Endodermal cell (in vitro differentiated cells): ENCODE results near the gene CAMKMT. TPM values are rescaled to one million over a fixed set of nuclear protein-coding genes. Genes with fewer than 3 reads are reported as not detected.
A peak's percentile ranks its signal among the peaks of the same experiment; 100 is the strongest.

Experiments
- DNase-seq: peaks from one replicate; pipeline ENCODE4 v3.0.0-alpha.2; 2017
- H3K27ac ChIP-seq: 2 replicates; pipeline ENCODE4 v1.5.1; 2013; ENCODE audit warnings: mild to moderate bottlenecking, low read depth, low read length, moderate library complexity
- H3K27me3 ChIP-seq: 2 replicates; pipeline ENCODE4 v1.6.1; 2013; ENCODE audit warnings: mild to moderate bottlenecking, low read length, moderate library complexity; ENCODE audit not compliant: insufficient read depth, control insufficient read depth, poor library complexity, severe bottlenecking
- H3K36me3 ChIP-seq: 2 replicates; pipeline ENCODE4 v1.7.0; 2013; ENCODE audit warnings: mild to moderate bottlenecking, low read length, moderate library complexity; ENCODE audit not compliant: control insufficient read depth, insufficient read depth
- H3K4me1 ChIP-seq: one replicate; pipeline ENCODE4 v1.7.0; 2013; ENCODE audit warnings: low read length; ENCODE audit not compliant: control insufficient read depth, insufficient read depth
- H3K4me3 ChIP-seq: 2 replicates; pipeline ENCODE4 v1.5.1; 2013; ENCODE audit warnings: mild to moderate bottlenecking, low read length, moderate library complexity
- H3K9ac ChIP-seq: 2 replicates; pipeline ENCODE4 v1.6.1; 2013; ENCODE audit warnings: mild to moderate bottlenecking, low read length, moderate library complexity; ENCODE audit not compliant: poor library complexity, severe bottlenecking; ENCODE audit errors: extremely low read depth
- H3K9me3 ChIP-seq: 2 replicates; pipeline ENCODE4 v1.6.1; 2013; ENCODE audit warnings: mild to moderate bottlenecking, low read length, moderate library complexity; ENCODE audit not compliant: control insufficient read depth
- H3K27ac Mint-ChIP-seq: 2 replicates; pipeline ENCODE4 v1.8.0; 2020; ENCODE audit warnings: mixed read lengths
- H3K27me3 Mint-ChIP-seq: 2 replicates; pipeline ENCODE4 v1.8.0; 2021; ENCODE audit warnings: mild to moderate bottlenecking, mixed read lengths; ENCODE audit not compliant: insufficient read depth
- H3K36me3 Mint-ChIP-seq: 2 replicates; pipeline ENCODE4 v1.8.0; 2020; ENCODE audit warnings: low read depth, mixed read lengths
- H3K4me1 Mint-ChIP-seq: 2 replicates; pipeline ENCODE4 v1.8.0; 2020; ENCODE audit warnings: mixed read lengths
- H3K4me3 Mint-ChIP-seq: 2 replicates; pipeline ENCODE4 v1.8.0; 2020; ENCODE audit warnings: mild to moderate bottlenecking, moderate library complexity, mixed read lengths
- H3K9me3 Mint-ChIP-seq: 2 replicates; pipeline ENCODE4 v1.8.0; 2020; ENCODE audit warnings: mild to moderate bottlenecking, mixed read lengths
- WGBS, 2 experiments: methylation state at CpG; one replicate each; pipeline versions ENCODE4 v1.1.5 to v1.1.7; 2013; ENCODE audit warnings: missing lambda C conversion rate in 2 of 2, mixed read lengths in 1 of 2; ENCODE audit not compliant: insufficient coverage in 1 of 2, insufficient read length in 1 of 2; 5-methylcytosine and 5-hydroxymethylcytosine counted together
- total RNA-seq, 2 donors: library from RNA; stranded (reverse); fragmentation: NEBNext Ultra II Directional in 1 of 2; extraction: Animal tissue kit (Norgen Biotek cat#: 25700) in 1 of 2; gene quantifications; 2 replicates in 1 of 2; 3 replicates in 1 of 2; pipeline ENCODE4 v1.2.1, GENCODE V29; 2021
- TF ChIP-seq, protein P1 (sequence below): fragments of 200-600 bp; sonication (generic); conservative IDR thresholded peaks from 2 replicates; pipeline ENCODE4 v1.5.0; 2021; ENCODE audit warnings: antibody characterized with exemption, mild to moderate bottlenecking

CAMKMT gene
- total RNA-seq, 2 donors from 2014 or later = 31.4 to 57.5 TPM

DNA sequence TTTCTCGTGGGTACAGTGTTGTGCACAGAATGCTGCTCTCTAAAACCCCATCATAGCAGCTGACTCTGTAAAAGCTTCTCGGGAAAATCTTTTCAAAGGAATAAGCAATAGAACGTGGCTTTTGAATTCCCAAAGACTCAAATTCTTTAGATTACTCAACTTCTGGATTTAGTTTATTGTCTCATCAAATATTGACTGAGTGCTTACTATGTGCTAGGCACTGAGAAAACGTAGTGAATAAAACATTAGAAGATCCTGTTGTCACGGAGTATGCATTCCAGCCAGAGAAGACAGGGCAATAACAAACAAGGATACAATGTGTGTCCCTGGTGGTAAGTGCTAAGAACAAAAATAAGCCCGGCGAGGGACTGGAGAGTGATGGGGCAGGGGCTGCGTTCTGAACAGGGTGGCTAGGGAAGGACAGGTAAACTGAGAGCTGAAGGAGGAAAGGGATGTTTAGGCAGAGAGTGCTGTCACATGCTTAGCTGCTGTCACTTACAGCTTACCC lies 401.6 kb downstream of the CAMKMT start:
- H3K4me1 ChIP-seq = peaks cover 8% of the 10 kb centered on the region
- no peak overlapping the region for H3K4me3 ChIP-seq
- Mint-ChIP-seq H3K27me3 (peaks cover 7% of the 10 kb centered on the region), H3K9me3 (no peaks in the 10 kb centered on the region), H3K36me3 (no peaks in the 10 kb centered on the region), H3K4me3 (no peak overlapping the region), H3K27ac (no peak overlapping the region), H3K4me1 (peaks cover 25% of the 10 kb centered on the region)
- H3K36me3 ChIP-seq = no peaks in the 10 kb centered on the region
- TF ChIP-seq, protein P1, sequence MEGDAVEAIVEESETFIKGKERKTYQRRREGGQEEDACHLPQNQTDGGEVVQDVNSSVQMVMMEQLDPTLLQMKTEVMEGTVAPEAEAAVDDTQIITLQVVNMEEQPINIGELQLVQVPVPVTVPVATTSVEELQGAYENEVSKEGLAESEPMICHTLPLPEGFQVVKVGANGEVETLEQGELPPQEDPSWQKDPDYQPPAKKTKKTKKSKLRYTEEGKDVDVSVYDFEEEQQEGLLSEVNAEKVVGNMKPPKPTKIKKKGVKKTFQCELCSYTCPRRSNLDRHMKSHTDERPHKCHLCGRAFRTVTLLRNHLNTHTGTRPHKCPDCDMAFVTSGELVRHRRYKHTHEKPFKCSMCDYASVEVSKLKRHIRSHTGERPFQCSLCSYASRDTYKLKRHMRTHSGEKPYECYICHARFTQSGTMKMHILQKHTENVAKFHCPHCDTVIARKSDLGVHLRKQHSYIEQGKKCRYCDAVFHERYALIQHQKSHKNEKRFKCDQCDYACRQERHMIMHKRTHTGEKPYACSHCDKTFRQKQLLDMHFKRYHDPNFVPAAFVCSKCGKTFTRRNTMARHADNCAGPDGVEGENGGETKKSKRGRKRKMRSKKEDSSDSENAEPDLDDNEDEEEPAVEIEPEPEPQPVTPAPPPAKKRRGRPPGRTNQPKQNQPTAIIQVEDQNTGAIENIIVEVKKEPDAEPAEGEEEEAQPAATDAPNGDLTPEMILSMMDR = peak; percentile 36
- no peak overlapping the region for H3K9ac ChIP-seq
- H3K9me3 ChIP-seq = no peaks in the 10 kb centered on the region
- DNase-seq = no peak
- WGBS, 2 experiments = 77 to 80% methylated on average over 7 to 8 of the region's 8 CpGs
- peaks cover 26% of the 10 kb centered on the region for H3K27me3 ChIP-seq
- H3K27ac ChIP-seq = no peak overlapping the region

- H3K4me3 Mint-ChIP-seq = no peak overlapping the region
- no peaks in the 10 kb centered on the region for H3K36me3 Mint-ChIP-seq
- Histone ChIP-seq H3K9ac (no peak overlapping the region), H3K4me1 (peaks cover 20% of the 10 kb centered on the region), H3K36me3 (no peaks in the 10 kb centered on the region), H3K27me3 (peaks cover 26% of the 10 kb centered on the region), H3K9me3 (no peaks in the 10 kb centered on the region), H3K4me3 (no peak overlapping the region), H3K27ac (no peak overlapping the region)
- TF ChIP-seq, protein P1 = no peak
- no peak overlapping the region for H3K27ac Mint-ChIP-seq
- 93 to 95% methylated on average over 3 to 5 of the region's 5 CpGs for WGBS, 2 experiments
- H3K9me3 Mint-ChIP-seq = no peaks in the 10 kb centered on the region
- DNase-seq = no peak
- H3K27me3 Mint-ChIP-seq = peaks cover 8% of the 10 kb centered on the region
- peaks cover 45% of the 10 kb centered on the region for H3K4me1 Mint-ChIP-seq
These were observed 404.5 kb downstream of the CAMKMT start for GRCh38 chr2:44766220-44766619.

DNA sequence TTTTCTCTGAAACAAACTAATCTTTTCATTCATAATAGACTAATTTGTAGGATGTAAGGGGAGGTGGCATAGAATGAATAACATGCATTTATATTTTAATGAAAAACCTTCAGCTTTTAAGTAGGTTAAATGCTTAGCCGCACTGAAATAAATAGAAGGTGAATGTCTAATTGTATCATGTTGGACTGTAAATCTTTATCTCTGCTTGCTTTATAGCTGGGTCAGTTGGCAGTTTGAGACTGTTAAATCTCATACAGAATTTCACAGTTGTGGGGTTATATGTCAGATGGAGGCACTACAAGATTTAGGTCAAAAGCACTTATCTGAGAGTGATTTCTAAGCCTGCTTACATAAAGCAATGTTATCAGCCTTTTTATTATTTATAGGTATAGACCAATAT lies 405.0 kb downstream of the CAMKMT start:
- DNase-seq = no peak
- no peak overlapping the region for H3K4me3 Mint-ChIP-seq
- TF ChIP-seq, protein P1 = no peak
- H3K36me3 ChIP-seq = no peaks in the 10 kb centered on the region
- H3K36me3 Mint-ChIP-seq = no peaks in the 10 kb centered on the region
- H3K9ac ChIP-seq = no peak overlapping the region
- peaks cover 8% of the 10 kb centered on the region for H3K27me3 Mint-ChIP-seq
- peaks cover 51% of the 10 kb centered on the region for H3K4me1 Mint-ChIP-seq
- 97 to 100% methylated on average over 1 of the region's 1 CpG for WGBS, 2 experiments
- no peak overlapping the region for H3K27ac ChIP-seq
- H3K9me3 Mint-ChIP-seq = no peaks in the 10 kb centered on the region
- peaks cover 20% of the 10 kb centered on the region for H3K4me1 ChIP-seq
- H3K27me3 ChIP-seq = peaks cover 26% of the 10 kb centered on the region
- H3K27ac Mint-ChIP-seq = no peak overlapping the region
- no peaks in the 10 kb centered on the region for H3K9me3 ChIP-seq
- no peak overlapping the region for H3K4me3 ChIP-seq
